ENCODE data around the gene INPP5J.

The INPP5J gene

DNA sequence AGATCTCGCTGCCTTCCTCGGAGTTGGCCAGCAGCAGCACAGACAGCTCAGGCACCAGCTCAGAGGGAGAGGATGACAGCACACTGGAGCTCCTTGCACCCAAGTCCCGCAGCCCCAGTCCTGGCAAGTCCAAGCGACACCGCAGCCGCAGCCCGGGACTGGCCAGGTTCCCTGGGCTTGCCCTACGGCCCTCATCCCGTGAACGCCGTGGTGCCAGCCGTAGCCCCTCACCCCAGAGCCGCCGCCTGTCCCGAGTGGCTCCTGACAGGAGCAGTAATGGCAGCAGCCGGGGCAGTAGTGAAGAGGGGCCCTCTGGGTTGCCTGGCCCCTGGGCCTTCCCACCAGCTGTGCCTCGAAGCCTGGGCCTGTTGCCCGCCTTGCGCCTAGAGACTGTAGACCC, 11.1 kb downstream of the INPP5J start:
- Histone ChIP-seq H3K79me2 (ENCODE audit: insufficient read depth, low read length) (no peaks in the 10 kb centered on the region), H3K27ac (ENCODE audit: low read depth, low read length) (no peak overlapping the region), H3K9ac (ENCODE audit: low read length) (no peak overlapping the region), H2AFZ (ENCODE audit: low read depth, low read length, severe bottlenecking) (no peak overlapping the region), H3K27me3 (ENCODE audit: low read length) (no peaks in the 10 kb centered on the region), H4K20me1 (ENCODE audit: low read depth, low read length) (no peaks in the 10 kb centered on the region), H3F3A (ENCODE audit: insufficient read depth) (no peaks in the 10 kb centered on the region), H3K4me2 (ENCODE audit: low read depth, low read length, poor library complexity, severe bottlenecking) (no peak overlapping the region), H3K36me3 (ENCODE audit: low read length) (no peaks in the 10 kb centered on the region), H3K9me2 (replicated peaks; ENCODE audit: insufficient read depth, low read length) (no peaks in the 10 kb centered on the region), H3K4me3 (ENCODE audit: insufficient read depth, low read length, poor library complexity, severe bottlenecking) (no peak overlapping the region), H3K9me3 (ENCODE audit: insufficient read depth, low read length) (no peaks in the 10 kb centered on the region)
- TF ChIP-seq, protein P1, sequence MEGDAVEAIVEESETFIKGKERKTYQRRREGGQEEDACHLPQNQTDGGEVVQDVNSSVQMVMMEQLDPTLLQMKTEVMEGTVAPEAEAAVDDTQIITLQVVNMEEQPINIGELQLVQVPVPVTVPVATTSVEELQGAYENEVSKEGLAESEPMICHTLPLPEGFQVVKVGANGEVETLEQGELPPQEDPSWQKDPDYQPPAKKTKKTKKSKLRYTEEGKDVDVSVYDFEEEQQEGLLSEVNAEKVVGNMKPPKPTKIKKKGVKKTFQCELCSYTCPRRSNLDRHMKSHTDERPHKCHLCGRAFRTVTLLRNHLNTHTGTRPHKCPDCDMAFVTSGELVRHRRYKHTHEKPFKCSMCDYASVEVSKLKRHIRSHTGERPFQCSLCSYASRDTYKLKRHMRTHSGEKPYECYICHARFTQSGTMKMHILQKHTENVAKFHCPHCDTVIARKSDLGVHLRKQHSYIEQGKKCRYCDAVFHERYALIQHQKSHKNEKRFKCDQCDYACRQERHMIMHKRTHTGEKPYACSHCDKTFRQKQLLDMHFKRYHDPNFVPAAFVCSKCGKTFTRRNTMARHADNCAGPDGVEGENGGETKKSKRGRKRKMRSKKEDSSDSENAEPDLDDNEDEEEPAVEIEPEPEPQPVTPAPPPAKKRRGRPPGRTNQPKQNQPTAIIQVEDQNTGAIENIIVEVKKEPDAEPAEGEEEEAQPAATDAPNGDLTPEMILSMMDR (IDR thresholded peaks at IDR 0.05; ENCODE audit: insufficient read depth, low read length, poor library complexity, severe bottlenecking) = no peak

GRCh38 chr22:31134688-31135087, 11.9 kb downstream of the INPP5J start:
- H3K9ac ChIP-seq (ENCODE audit: low read length) = no peak overlapping the region

GRCh38 chr22:31135706-31136105, 12.9 kb downstream of the INPP5J start:
- Histone ChIP-seq H3K79me2 (ENCODE audit: insufficient read depth, low read length) (no peaks in the 10 kb centered on the region), H3K4me3 (ENCODE audit: insufficient read depth, low read length, poor library complexity, severe bottlenecking) (no peak overlapping the region), H3K9me3 (ENCODE audit: insufficient read depth, low read length) (no peaks in the 10 kb centered on the region), H3K27me3 (ENCODE audit: low read length) (no peaks in the 10 kb centered on the region), H3K9ac (ENCODE audit: low read length) (no peak overlapping the region), H4K20me1 (ENCODE audit: low read depth, low read length) (no peaks in the 10 kb centered on the region), H3K9me2 (replicated peaks; ENCODE audit: insufficient read depth, low read length) (no peaks in the 10 kb centered on the region), H3K4me2 (ENCODE audit: low read depth, low read length, poor library complexity, severe bottlenecking) (no peak overlapping the region), H3K36me3 (ENCODE audit: low read length) (no peaks in the 10 kb centered on the region), H3K27ac (ENCODE audit: low read depth, low read length) (no peak overlapping the region), H2AFZ (ENCODE audit: low read depth, low read length, severe bottlenecking) (no peak overlapping the region), H3F3A (ENCODE audit: insufficient read depth) (no peaks in the 10 kb centered on the region)
- TF ChIP-seq, protein P1 (IDR thresholded peaks at IDR 0.05; ENCODE audit: insufficient read depth, low read length, poor library complexity, severe bottlenecking) = no peak
- no peak for TF ChIP-seq EZH2phosphoT487 (conservative IDR thresholded peaks at IDR 0.05; ENCODE audit: low read length)

More at GRCh38 chr22:31134688-31135087, 11.9 kb downstream of the INPP5J start:
- H3K27ac ChIP-seq (ENCODE audit: low read depth, low read length) = no peak overlapping the region
- no peaks in the 10 kb centered on the region for H3K27me3 ChIP-seq (ENCODE audit: low read length)
- no peak overlapping the region for H3K4me2 ChIP-seq (ENCODE audit: low read depth, low read length, poor library complexity, severe bottlenecking)
- no peak for TF ChIP-seq EZH2phosphoT487 (conservative IDR thresholded peaks at IDR 0.05; ENCODE audit: low read length)
- TF ChIP-seq, protein P1 (IDR thresholded peaks at IDR 0.05; ENCODE audit: insufficient read depth, low read length, poor library complexity, severe bottlenecking) = no peak
- H4K20me1 ChIP-seq (ENCODE audit: low read depth, low read length) = no peaks in the 10 kb centered on the region
- no peak overlapping the region for H3K4me3 ChIP-seq (ENCODE audit: insufficient read depth, low read length, poor library complexity, severe bottlenecking)
- H3K9me3 ChIP-seq (ENCODE audit: insufficient read depth, low read length) = no peaks in the 10 kb centered on the region
- H3K36me3 ChIP-seq (ENCODE audit: low read length) = no peaks in the 10 kb centered on the region
- no peak overlapping the region for H2AFZ ChIP-seq (ENCODE audit: low read depth, low read length, severe bottlenecking)
- H3F3A ChIP-seq (ENCODE audit: insufficient read depth) = no peaks in the 10 kb centered on the region
- H3K79me2 ChIP-seq (ENCODE audit: insufficient read depth, low read length) = no peaks in the 10 kb centered on the region
- no peaks in the 10 kb centered on the region for H3K9me2 ChIP-seq (replicated peaks; ENCODE audit: insufficient read depth, low read length)

Measured in SU-DHL-6 (cell line).